Measurements from ENCODE around the gene DPP8. TPM values are rescaled to one million over a fixed set of nuclear protein-coding genes. Genes with fewer than 3 reads are reported as not detected.

Gene DPP8
- total RNA-seq, 1 experiment from 2014 or later, result 27.1 TPM

DNA sequence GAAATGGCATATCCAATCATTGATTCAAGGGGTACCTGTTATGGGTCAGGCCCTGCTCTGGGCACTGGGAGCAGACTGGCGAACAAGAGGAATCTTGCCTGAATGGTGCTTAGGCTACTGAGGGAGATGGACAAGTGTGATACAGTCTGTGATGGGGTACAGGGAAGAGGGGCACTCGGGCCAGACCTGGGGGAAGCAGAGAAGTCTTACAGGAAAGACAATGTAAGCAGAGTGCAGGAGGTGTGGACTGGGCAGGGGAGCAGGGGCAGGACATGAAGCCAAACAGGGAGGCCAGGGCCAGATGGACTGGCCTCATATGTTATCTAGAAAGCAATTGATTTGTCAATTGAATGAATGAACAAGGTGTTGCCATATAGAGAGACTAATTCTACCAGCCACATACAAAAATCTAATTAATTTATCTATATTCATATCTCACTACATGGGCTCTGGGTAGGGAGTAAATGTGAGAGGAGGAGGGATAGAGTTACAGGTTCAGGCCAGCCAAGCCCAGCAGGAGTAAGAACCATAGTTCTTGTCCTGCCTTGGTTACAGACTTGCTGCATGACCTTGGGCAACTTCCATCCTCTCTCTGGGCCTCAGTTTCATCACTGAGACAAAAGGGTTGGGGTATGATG lies 91.2 kb downstream of the DPP8 start:
- Histone ChIP-seq H3K9ac (ENCODE audit: low read length) (no peak overlapping the region), H3K79me2 (ENCODE audit: insufficient read depth, low read length) (no peaks in the 10 kb centered on the region), H3K9me3 (ENCODE audit: control insufficient read depth in 1 of 2, insufficient read depth in 1 of 2, low read depth in 1 of 2, low read length in 2 of 2) (no peaks in the 10 kb centered on the region), H3K4me2 (ENCODE audit: low read length) (no peak overlapping the region), H3K36me3 (ENCODE audit: control insufficient read depth in 1 of 2, insufficient read depth in 2 of 2, low read length in 2 of 2) (no peaks in the 10 kb centered on the region), H3K27me3 (ENCODE audit: insufficient read depth, low read length) (no peaks in the 10 kb centered on the region), H3K4me3 (replicated peaks in 1 of 2; ENCODE audit: low read depth in 1 of 2, low read length in 2 of 2) (no peak overlapping the region), H3K4me1 (ENCODE audit: control insufficient read depth in 1 of 2, insufficient read depth in 2 of 2, low read length in 2 of 2) (peaks cover 0 to 13% of the 10 kb centered on the region in 2 experiments; a peak in 2 of 4 replicates), H3K9me2 (ENCODE audit: insufficient read depth) (no peaks in the 10 kb centered on the region), H3K27ac (ENCODE audit: low read depth, low read length) (no peak overlapping the region), H4K20me1 (ENCODE audit: insufficient read depth) (no peaks in the 10 kb centered on the region), H2AFZ (ENCODE audit: low read depth, low read length, poor library complexity, severe bottlenecking) (no peak overlapping the region)
- TF ChIP-seq SP1 (IDR thresholded peaks at IDR 0.05; ENCODE audit: low read depth), result no peak
- TF ChIP-seq JUND (IDR thresholded peaks at IDR 0.05), result no peak
- no peak for TF ChIP-seq CBX3 (IDR thresholded peaks at IDR 0.05; ENCODE audit: low read depth)
- TF ChIP-seq, protein P1, sequence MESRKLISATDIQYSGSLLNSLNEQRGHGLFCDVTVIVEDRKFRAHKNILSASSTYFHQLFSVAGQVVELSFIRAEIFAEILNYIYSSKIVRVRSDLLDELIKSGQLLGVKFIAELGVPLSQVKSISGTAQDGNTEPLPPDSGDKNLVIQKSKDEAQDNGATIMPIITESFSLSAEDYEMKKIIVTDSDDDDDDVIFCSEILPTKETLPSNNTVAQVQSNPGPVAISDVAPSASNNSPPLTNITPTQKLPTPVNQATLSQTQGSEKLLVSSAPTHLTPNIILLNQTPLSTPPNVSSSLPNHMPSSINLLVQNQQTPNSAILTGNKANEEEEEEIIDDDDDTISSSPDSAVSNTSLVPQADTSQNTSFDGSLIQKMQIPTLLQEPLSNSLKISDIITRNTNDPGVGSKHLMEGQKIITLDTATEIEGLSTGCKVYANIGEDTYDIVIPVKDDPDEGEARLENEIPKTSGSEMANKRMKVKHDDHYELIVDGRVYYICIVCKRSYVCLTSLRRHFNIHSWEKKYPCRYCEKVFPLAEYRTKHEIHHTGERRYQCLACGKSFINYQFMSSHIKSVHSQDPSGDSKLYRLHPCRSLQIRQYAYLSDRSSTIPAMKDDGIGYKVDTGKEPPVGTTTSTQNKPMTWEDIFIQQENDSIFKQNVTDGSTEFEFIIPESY (IDR thresholded peaks at IDR 0.05; ENCODE audit: extremely low read depth, insufficient replicate concordance, low read length), result no peak
- TF ChIP-seq, protein P2, sequence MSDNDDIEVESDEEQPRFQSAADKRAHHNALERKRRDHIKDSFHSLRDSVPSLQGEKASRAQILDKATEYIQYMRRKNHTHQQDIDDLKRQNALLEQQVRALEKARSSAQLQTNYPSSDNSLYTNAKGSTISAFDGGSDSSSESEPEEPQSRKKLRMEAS (IDR thresholded peaks at IDR 0.05), result no peak
- TF ChIP-seq REST (IDR thresholded peaks at IDR 0.05; ENCODE audit: low read depth), result no peak
- no peak for TF ChIP-seq ELF1 (IDR thresholded peaks at IDR 0.05; ENCODE audit: borderline replicate concordance, low read depth)
- TF ChIP-seq EZH2 (IDR thresholded peaks at IDR 0.05), result no peak
- no peak for TF ChIP-seq EGR1 (IDR thresholded peaks at IDR 0.05; ENCODE audit: low read depth)
- no peak for TF ChIP-seq TCF7L2 (IDR thresholded peaks at IDR 0.05; ENCODE audit: borderline replicate concordance, extremely low read depth, insufficient read depth, insufficient read length)
- no peak for TF ChIP-seq RAD21 (IDR thresholded peaks at IDR 0.05; ENCODE audit: low read depth)
- no peak for TF ChIP-seq SRF (IDR thresholded peaks at IDR 0.05; ENCODE audit: low read depth)
- no peak for TF ChIP-seq POLR2AphosphoS5 (IDR thresholded peaks at IDR 0.05; ENCODE audit: low read depth, low read length)
- TF ChIP-seq CTCF (IDR thresholded peaks at IDR 0.05 in 2 of 3, conservative IDR thresholded peaks at IDR 0.05 in 1 of 3; ENCODE audit: borderline replicate concordance in 1 of 3, insufficient read depth in 1 of 3, low read depth in 2 of 3, low read length in 2 of 3), result no peak
- no peak for TF ChIP-seq YY1 (IDR thresholded peaks at IDR 0.05; ENCODE audit: extremely low read depth, insufficient replicate concordance, low read depth, low read length)
- ChIA-PET POLR2A (no interaction called here), CTCF (no interaction called here), RAD21 (ENCODE audit: low non-redundant PET in 1 of 2, low total read pairs in 2 of 2, uncharacterized antibody in 2 of 2, unreplicated experiment in 2 of 2) (no interaction called here)
- ATAC-seq, result no peak
- no TSS peak for BruUV-seq (replicated peaks)
- no peak for DNase-seq (ENCODE audit: low read depth, low spot score)
- intact Hi-C loops (cut with micrococcal nuclease), result no loop called here

Data from HCT116 (cell line).